GM23338 (cell line): ENCODE measurements around the gene HAP1. TPM values are rescaled to one million over a fixed set of nuclear protein-coding genes. Genes with fewer than 3 reads are reported as not detected.

Experiments used
- ATAC-seq: fragments of 200-7000 bp; cut with Tn5 transposase; 3 replicates; pipeline ENCODE4 v1.9.1; 2020
- DNase-seq: peaks from one replicate; pipeline ENCODE4 v3.0.0-alpha.2; 2015; ENCODE audit warnings: low spot score
- H2AFZ ChIP-seq: fragments of 200-600 bp; sonication (generic); 2 replicates; pipeline ENCODE4 v1.8.0; 2016; ENCODE audit warnings: antibody characterized with exemption, mild to moderate bottlenecking, moderate library complexity
- H3F3A ChIP-seq: fragments of 200-600 bp; sonication (generic); replicated peaks from 2 replicates; pipeline ENCODE4 v1.8.0; 2017; ENCODE audit warnings: antibody characterized with exemption, mixed run types, low read depth
- H3K27ac ChIP-seq: fragments of 200-600 bp; sonication (generic); 2 replicates; pipeline ENCODE4 v1.6.1; 2016; ENCODE audit warnings: low read depth
- H3K27me3 ChIP-seq: fragments of 200-600 bp; sonication (generic); 2 replicates; pipeline ENCODE4 v1.8.0; 2016; ENCODE audit warnings: mild to moderate bottlenecking, mixed run types, moderate library complexity; ENCODE audit not compliant: insufficient read depth
- H3K36me3 ChIP-seq: fragments of 200-600 bp; sonication (generic); 2 replicates; pipeline ENCODE4 v1.8.0; 2016; ENCODE audit warnings: mild to moderate bottlenecking; ENCODE audit not compliant: insufficient read depth
- H3K4me1 ChIP-seq: fragments of 200-600 bp; sonication (generic); 2 replicates; pipeline ENCODE4 v1.8.0; 2016; ENCODE audit warnings: mild to moderate bottlenecking, moderate library complexity; ENCODE audit not compliant: insufficient read depth
- H3K4me2 ChIP-seq: fragments of 200-600 bp; sonication (generic); 2 replicates; pipeline ENCODE4 v1.7.1; 2017; ENCODE audit warnings: mixed run types
- H3K4me3 ChIP-seq: fragments of 200-600 bp; sonication (generic); 2 replicates; pipeline ENCODE4 v1.6.1; 2016; ENCODE audit warnings: mixed run types
- H3K79me2 ChIP-seq: fragments of 200-600 bp; sonication (generic); replicated peaks from 2 replicates; pipeline ENCODE4 v1.8.0; 2017; ENCODE audit warnings: mild to moderate bottlenecking; ENCODE audit not compliant: insufficient read depth
- H3K9me2 ChIP-seq: fragments of 200-600 bp; sonication (generic); 2 replicates; pipeline ENCODE4 v1.8.0; 2017; ENCODE audit not compliant: insufficient read depth
- H4K20me1 ChIP-seq: fragments of 200-600 bp; sonication (generic); replicated peaks from 2 replicates; pipeline ENCODE4 v1.8.0; 2017; ENCODE audit warnings: mild to moderate bottlenecking; ENCODE audit not compliant: insufficient read depth
- H3K27ac Mint-ChIP-seq: 2 replicates; pipeline ENCODE4 v1.8.0; 2020; ENCODE audit warnings: inconsistent platforms, mild to moderate bottlenecking, moderate library complexity, mixed read lengths
- H3K27me3 Mint-ChIP-seq: 3 replicates; pipeline ENCODE4 v1.8.0; 2022; ENCODE audit warnings: low read depth, mild to moderate bottlenecking, moderate library complexity, mixed read lengths, inconsistent platforms; ENCODE audit not compliant: insufficient read depth, poor library complexity
- H3K36me3 Mint-ChIP-seq: 3 replicates; pipeline ENCODE4 v1.8.0; 2021; ENCODE audit warnings: low read depth, mild to moderate bottlenecking, inconsistent platforms, moderate library complexity, mixed read lengths
- H3K4me1 Mint-ChIP-seq: 3 replicates; pipeline ENCODE4 v1.8.0; 2020; ENCODE audit warnings: mild to moderate bottlenecking, inconsistent platforms, mixed read lengths
- H3K4me3 Mint-ChIP-seq: 3 replicates; pipeline ENCODE4 v1.8.0; 2021; ENCODE audit warnings: moderate library complexity, mild to moderate bottlenecking, inconsistent platforms, mixed read lengths
- H3K9me3 Mint-ChIP-seq: 3 replicates; pipeline ENCODE4 v1.8.0; 2020; ENCODE audit warnings: moderate library complexity, mild to moderate bottlenecking, inconsistent platforms, mixed read lengths
- CTCF ChIP-seq, 2 experiments: fragments of 200-600 bp in 1 of 2; sonication (generic) in 1 of 2; conservative IDR thresholded peaks; 2 replicates each; pipeline versions ENCODE4 v1.5.1 to v1.6.1; 2016 to 2017; ENCODE audit warnings: antibody characterized with exemption in 2 of 2, low read depth in 2 of 2, mild to moderate bottlenecking in 2 of 2, moderate library complexity in 1 of 2
- ETS1 ChIP-seq: IDR thresholded peaks from 2 replicates; pipeline ENCODE4 v1.6.1; 2016; ENCODE audit warnings: antibody characterized with exemption
- EZH2phosphoT487 ChIP-seq: fragments of 200-600 bp; sonication (generic); IDR thresholded peaks from one replicate; pipeline ENCODE4 v1.8.1; 2018; ENCODE audit warnings: antibody characterized with exemption; ENCODE audit not compliant: unreplicated experiment
- JUNB ChIP-seq: IDR thresholded peaks from one replicate; pipeline ENCODE4 v1.6.1; 2016; ENCODE audit warnings: antibody characterized with exemption; ENCODE audit not compliant: unreplicated experiment
- POLR2AphosphoS5 ChIP-seq: IDR thresholded peaks from 2 replicates; pipeline ENCODE4 v1.6.1; 2016; ENCODE audit warnings: antibody characterized with exemption, low read depth
- REST ChIP-seq: IDR thresholded peaks from one replicate; pipeline ENCODE4 v1.6.1; 2018; ENCODE audit warnings: antibody characterized with exemption; ENCODE audit not compliant: unreplicated experiment
- STAT1 ChIP-seq: IDR thresholded peaks from one replicate; pipeline ENCODE4 v1.6.1; 2016; ENCODE audit warnings: antibody characterized with exemption; ENCODE audit not compliant: unreplicated experiment
- ZNF114 ChIP-seq: fragments of 250-450 bp; sonication (Bioruptor Pico); IDR thresholded peaks from 2 replicates; pipeline ENCODE4 v1.5.0; 2020; ENCODE audit warnings: mild to moderate bottlenecking, moderate library complexity
- ZNF331 ChIP-seq: fragments of 250-450 bp; sonication (Bioruptor Pico); IDR thresholded peaks from 2 replicates; pipeline ENCODE4 v1.5.0; 2020; ENCODE audit warnings: low read depth, mild to moderate bottlenecking, moderate library complexity
- polyA plus RNA-seq: library from polyadenylated mRNA; unstranded; fragments of >200 nt; fragmentation: Nextera tagmentation; extraction: Ambion mirVana; gene quantifications from 2 replicates; pipeline ENCODE4 v1.2.1, GENCODE V29; 2016
- total RNA-seq: library from RNA; depleted of rRNA; stranded (reverse); fragments of >200 nt; shearing (Covaris generic); gene quantifications from 2 replicates; pipeline ENCODE4 v1.2.3, GENCODE V29; 2014

Gene HAP1
- total and polyA plus RNA-seq, 2 experiments from 2014 or later, result 1.6 to 2.2 TPM

GRCh38 chr17:41751288-41751687 lies 16.8 kb upstream of the HAP1 start:
- H3K27ac ChIP-seq, result no peak overlapping the region
- H4K20me1 ChIP-seq, result no peaks in the 10 kb centered on the region; the same call in 1 of the 2 replicates
- H3K4me1 Mint-ChIP-seq, result no peaks in the 10 kb centered on the region
- H3K9me3 Mint-ChIP-seq, result no peaks in the 10 kb centered on the region
- no peak for TF ChIP-seq EZH2phosphoT487
- TF ChIP-seq ZNF331 (CRISPR knock-in tag), result no peak
- TF ChIP-seq ETS1, result no peak
- H3K4me1 ChIP-seq, result no peaks in the 10 kb centered on the region
- H3K36me3 ChIP-seq, result no peaks in the 10 kb centered on the region
- H3K36me3 Mint-ChIP-seq, result peaks cover 14% of the 10 kb centered on the region
- no peak overlapping the region for H3K27ac Mint-ChIP-seq
- peaks cover 15% of the 10 kb centered on the region for H3K27me3 Mint-ChIP-seq
- H3K4me3 Mint-ChIP-seq, result no peak overlapping the region
- no peaks in the 10 kb centered on the region for H3K27me3 ChIP-seq
- H3K9me2 ChIP-seq, result no peaks in the 10 kb centered on the region
- H3K4me3 ChIP-seq, result no peak overlapping the region
- H3K4me2 ChIP-seq, result no peak overlapping the region
- H2AFZ ChIP-seq, result no peak overlapping the region
- no peaks in the 10 kb centered on the region for H3F3A ChIP-seq
- DNase-seq (no peak), ATAC-seq (no peak)
- H3K79me2 ChIP-seq, result no peaks in the 10 kb centered on the region

- H3K4me2 ChIP-seq, result no peak overlapping the region
- H3K4me3 ChIP-seq, result no peak overlapping the region
- H3K27ac Mint-ChIP-seq, result no peak overlapping the region
- no peaks in the 10 kb centered on the region; the same call in 1 of the 2 replicates for H4K20me1 ChIP-seq
- DNase-seq (no peak), ATAC-seq (no peak)
- peaks cover 17% of the 10 kb centered on the region for H3K27me3 Mint-ChIP-seq
- H3K79me2 ChIP-seq, result no peaks in the 10 kb centered on the region
- H3K27ac ChIP-seq, result no peak overlapping the region
- no peaks in the 10 kb centered on the region for H3K36me3 ChIP-seq
- no peaks in the 10 kb centered on the region for H3K4me1 Mint-ChIP-seq
- no peaks in the 10 kb centered on the region for H3F3A ChIP-seq
- no peaks in the 10 kb centered on the region for H3K27me3 ChIP-seq
- no peak overlapping the region for H2AFZ ChIP-seq
- no peak overlapping the region for H3K4me3 Mint-ChIP-seq
- no peaks in the 10 kb centered on the region for H3K4me1 ChIP-seq
- peaks cover 10% of the 10 kb centered on the region for H3K36me3 Mint-ChIP-seq
- TF ChIP-seq JUNB, result no peak
- H3K9me2 ChIP-seq, result no peaks in the 10 kb centered on the region
- H3K9me3 Mint-ChIP-seq, result no peaks in the 10 kb centered on the region
These were observed 16.4 kb upstream of the HAP1 start for GRCh38 chr17:41750862-41751261.

GRCh38 chr17:41748275-41748674 lies 13.8 kb upstream of the HAP1 start:
- Histone ChIP-seq H3K4me2 (no peak overlapping the region), H3K4me3 (no peak overlapping the region), H3K79me2 (no peaks in the 10 kb centered on the region), H3K27me3 (no peaks in the 10 kb centered on the region), H4K20me1 (no peaks in the 10 kb centered on the region), H3K36me3 (no peaks in the 10 kb centered on the region), H3K9me2 (no peaks in the 10 kb centered on the region), H3K27ac (no peak overlapping the region), H3F3A (no peaks in the 10 kb centered on the region), H2AFZ (no peak overlapping the region), H3K4me1 (no peaks in the 10 kb centered on the region)
- no peak overlapping the region for H3K4me3 Mint-ChIP-seq
- DNase-seq, result no peak
- no peaks in the 10 kb centered on the region for H3K4me1 Mint-ChIP-seq
- no peak for ATAC-seq
- no peaks in the 10 kb centered on the region for H3K36me3 Mint-ChIP-seq
- no peak overlapping the region for H3K27ac Mint-ChIP-seq
- no peak for TF ChIP-seq ZNF114 (CRISPR knock-in tag)
- no peak for TF ChIP-seq STAT1
- TF ChIP-seq CTCF (conservative IDR thresholded peaks at IDR 0.05; ENCODE audit: low read depth in 2 of 2), result peak in 1 of 2 experiments; percentile 22; a peak in 1 of 4 replicates
- TF ChIP-seq POLR2AphosphoS5, result no peak
- no peak for TF ChIP-seq REST
- H3K9me3 Mint-ChIP-seq, result no peaks in the 10 kb centered on the region
- peaks cover 12% of the 10 kb centered on the region for H3K27me3 Mint-ChIP-seq
